ENCODE measurements around the gene IGSF5. TPM values are rescaled to one million over a fixed set of nuclear protein-coding genes. Genes with fewer than 3 reads are reported as not detected.

Gene IGSF5
- total RNA-seq, 4 donors from 2014 or later = not detected

- Histone ChIP-seq H3K27ac (no peak overlapping the region), H3K36me3 (no peaks in the 10 kb centered on the region), H3K4me3 (no peak overlapping the region), H3K27me3 (no peaks in the 10 kb centered on the region), H3K9me3 (no peaks in the 10 kb centered on the region), H3K4me1 (no peaks in the 10 kb centered on the region)
- no peak for TF ChIP-seq CTCF (IDR thresholded peaks at IDR 0.05 in 4 of 5, conservative IDR thresholded peaks at IDR 0.05 in 1 of 5)
- no peak for TF ChIP-seq POLR2A (IDR thresholded peaks at IDR 0.05)
- no peak for DNase-seq
- intact Hi-C loops (cut with DNase I; ENCODE audit: low total_unique reads) (no loop called here), in situ Hi-C loops (cut with MboI; ENCODE audit: low sequenced_read_pairs in 4 of 4) (no loop called here)
- no peak for ATAC-seq
Measured at GRCh38 chr21:39840373-39841097, 95.6 kb downstream of the IGSF5 start.

GRCh38 chr21:39842741-39843459, 97.9 kb downstream of the IGSF5 start:
- in situ Hi-C loops (cut with MboI; ENCODE audit: low sequenced_read_pairs in 4 of 4) = no loop called here
- no peaks in the 10 kb centered on the region for H3K27me3 ChIP-seq
- H3K36me3 ChIP-seq = no peaks in the 10 kb centered on the region
- intact Hi-C loops (cut with DNase I; ENCODE audit: low total_unique reads) = no loop called here
- DNase-seq = no peak
- no peak overlapping the region for H3K27ac ChIP-seq
- TF ChIP-seq CTCF (IDR thresholded peaks at IDR 0.05 in 4 of 5, conservative IDR thresholded peaks at IDR 0.05 in 1 of 5) (no peak), POLR2A (IDR thresholded peaks at IDR 0.05) (no peak)
- H3K4me1 ChIP-seq = no peaks in the 10 kb centered on the region
- no peaks in the 10 kb centered on the region for H3K9me3 ChIP-seq
- no peak overlapping the region for H3K4me3 ChIP-seq
- ATAC-seq = no peak

- no peak for DNase-seq
- no peak overlapping the region for H3K27ac ChIP-seq
- H3K36me3 ChIP-seq = no peaks in the 10 kb centered on the region
- ATAC-seq = no peak
- in situ Hi-C loops (cut with MboI; ENCODE audit: low sequenced_read_pairs in 4 of 4) = no loop called here
- TF ChIP-seq POLR2A (IDR thresholded peaks at IDR 0.05) (no peak), CTCF (IDR thresholded peaks at IDR 0.05 in 4 of 5, conservative IDR thresholded peaks at IDR 0.05 in 1 of 5) (no peak)
- H3K4me3 ChIP-seq = no peak overlapping the region
- H3K4me1 ChIP-seq = no peaks in the 10 kb centered on the region
- H3K27me3 ChIP-seq = no peaks in the 10 kb centered on the region
- H3K9me3 ChIP-seq = no peaks in the 10 kb centered on the region
- intact Hi-C loops (cut with DNase I; ENCODE audit: low total_unique reads) = no loop called here
Measured at GRCh38 chr21:39843483-39843882, 98.5 kb downstream of the IGSF5 start.

GRCh38 chr21:39843916-39844315, 98.9 kb downstream of the IGSF5 start:
- Histone ChIP-seq H3K36me3 (no peaks in the 10 kb centered on the region), H3K27me3 (no peaks in the 10 kb centered on the region), H3K9me3 (no peaks in the 10 kb centered on the region), H3K4me1 (no peaks in the 10 kb centered on the region), H3K4me3 (no peak overlapping the region), H3K27ac (no peak overlapping the region)
- no peak for TF ChIP-seq POLR2A (IDR thresholded peaks at IDR 0.05)
- TF ChIP-seq CTCF (IDR thresholded peaks at IDR 0.05 in 4 of 5, conservative IDR thresholded peaks at IDR 0.05 in 1 of 5) = no peak
- ATAC-seq (no peak), DNase-seq (no peak)
- intact Hi-C loops (cut with DNase I; ENCODE audit: low total_unique reads) (no loop called here), in situ Hi-C loops (cut with MboI; ENCODE audit: low sequenced_read_pairs in 4 of 4) (no loop called here)
